ENCODE data around the gene GTF3C4. TPM values are rescaled to one million over a fixed set of nuclear protein-coding genes. Genes with fewer than 3 reads are reported as not detected.

Gene GTF3C4, protein sequence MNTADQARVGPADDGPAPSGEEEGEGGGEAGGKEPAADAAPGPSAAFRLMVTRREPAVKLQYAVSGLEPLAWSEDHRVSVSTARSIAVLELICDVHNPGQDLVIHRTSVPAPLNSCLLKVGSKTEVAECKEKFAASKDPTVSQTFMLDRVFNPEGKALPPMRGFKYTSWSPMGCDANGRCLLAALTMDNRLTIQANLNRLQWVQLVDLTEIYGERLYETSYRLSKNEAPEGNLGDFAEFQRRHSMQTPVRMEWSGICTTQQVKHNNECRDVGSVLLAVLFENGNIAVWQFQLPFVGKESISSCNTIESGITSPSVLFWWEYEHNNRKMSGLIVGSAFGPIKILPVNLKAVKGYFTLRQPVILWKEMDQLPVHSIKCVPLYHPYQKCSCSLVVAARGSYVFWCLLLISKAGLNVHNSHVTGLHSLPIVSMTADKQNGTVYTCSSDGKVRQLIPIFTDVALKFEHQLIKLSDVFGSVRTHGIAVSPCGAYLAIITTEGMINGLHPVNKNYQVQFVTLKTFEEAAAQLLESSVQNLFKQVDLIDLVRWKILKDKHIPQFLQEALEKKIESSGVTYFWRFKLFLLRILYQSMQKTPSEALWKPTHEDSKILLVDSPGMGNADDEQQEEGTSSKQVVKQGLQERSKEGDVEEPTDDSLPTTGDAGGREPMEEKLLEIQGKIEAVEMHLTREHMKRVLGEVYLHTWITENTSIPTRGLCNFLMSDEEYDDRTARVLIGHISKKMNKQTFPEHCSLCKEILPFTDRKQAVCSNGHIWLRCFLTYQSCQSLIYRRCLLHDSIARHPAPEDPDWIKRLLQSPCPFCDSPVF
- 7.8 and 16.3 TPM in 2 replicates for total RNA-seq

DNA sequence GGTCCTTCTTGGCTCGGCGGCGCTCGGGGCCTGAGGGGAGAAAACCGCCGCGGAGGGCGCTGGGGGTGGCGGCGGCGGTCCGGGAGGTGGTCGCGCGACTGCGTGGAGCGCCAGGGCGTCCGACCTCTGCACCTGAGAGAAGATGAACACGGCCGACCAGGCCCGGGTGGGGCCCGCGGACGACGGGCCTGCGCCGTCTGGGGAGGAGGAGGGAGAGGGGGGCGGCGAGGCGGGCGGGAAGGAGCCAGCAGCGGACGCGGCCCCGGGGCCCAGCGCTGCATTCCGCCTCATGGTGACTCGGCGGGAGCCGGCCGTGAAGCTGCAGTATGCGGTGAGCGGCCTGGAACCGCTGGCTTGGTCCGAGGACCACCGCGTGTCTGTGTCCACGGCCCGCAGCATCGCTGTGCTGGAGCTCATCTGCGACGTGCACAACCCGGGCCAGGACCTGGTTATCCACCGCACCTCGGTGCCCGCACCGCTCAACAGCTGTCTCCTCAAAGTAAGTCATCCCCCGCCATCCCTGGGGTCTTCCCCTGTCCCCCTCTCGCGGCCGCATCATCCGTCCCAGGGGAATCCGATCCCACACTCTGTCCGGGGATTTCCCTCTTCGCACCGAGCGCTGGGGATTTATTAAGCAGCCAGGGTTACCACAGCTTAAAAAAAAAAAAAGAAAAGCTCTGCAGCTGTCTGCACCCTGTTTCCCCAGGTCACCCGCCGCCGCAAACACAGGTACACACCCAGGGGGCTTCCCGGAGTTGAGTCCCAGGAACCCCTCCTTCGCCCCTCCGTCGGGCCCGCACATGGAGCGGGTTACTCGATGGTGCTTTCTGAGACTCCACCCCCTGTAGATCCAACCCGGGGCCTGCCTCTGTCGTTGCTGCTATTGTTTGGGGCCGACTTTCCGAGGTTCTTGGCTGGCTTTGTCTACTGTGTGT lies at the start of gene GTF3C4:
Gene GTF3C4 (plus strand): TSS at position 8 of the 935 bp plus-strand sequence. CDS start 135 bp downstream, at position 143.

DNA sequence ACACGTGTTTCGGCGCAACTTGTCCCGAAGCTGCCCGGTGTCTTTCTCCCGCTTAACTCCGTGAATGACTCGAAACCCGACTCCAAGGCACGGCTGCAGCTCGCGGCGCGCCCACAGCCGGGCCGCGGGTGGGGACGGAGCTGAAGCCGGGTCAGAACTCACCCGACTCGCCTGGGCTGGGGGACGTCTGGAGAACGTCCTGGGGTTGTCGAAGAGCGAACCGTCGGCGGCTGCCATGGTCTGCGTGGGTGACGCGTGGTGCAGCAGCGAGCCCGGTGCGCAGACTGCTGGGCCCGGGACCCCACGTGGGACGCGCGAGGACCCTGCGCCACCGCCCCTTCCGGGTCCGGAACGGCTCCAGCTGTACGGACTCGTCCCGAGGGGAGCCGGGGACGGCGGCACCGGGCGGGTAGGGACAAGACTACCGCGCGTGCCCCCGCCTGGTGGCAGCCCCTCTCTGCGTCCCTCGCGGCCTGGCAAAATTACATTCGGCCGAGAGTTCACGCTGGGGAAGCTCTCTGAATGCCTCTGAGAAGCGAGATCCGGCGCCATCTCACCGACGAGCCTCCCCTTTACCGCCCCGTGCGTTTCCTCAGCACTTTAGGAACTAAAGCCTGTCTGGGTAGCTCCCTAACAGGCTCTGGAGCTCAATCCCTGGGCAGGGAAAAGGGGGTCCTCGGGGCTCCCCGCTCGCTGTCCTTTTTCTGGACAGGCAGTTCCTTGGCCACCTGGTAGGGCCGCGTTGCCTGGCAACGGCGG lies 387 bp upstream of the GTF3C4 start, which contains the start of gene DDX31:
Gene DDX31 (minus strand): TSS at position 286 of the 759 bp plus-strand sequence. CDS start 49 bp downstream, at position 237.

Other genes starting within 250 kb of the GTF3C4 start
- gene BARHL1, start 87.9 kb upstream of the GTF3C4 start, total RNA-seq = not detected in 2 replicates
- 6.0 and 15.4 TPM in 2 replicates for gene DDX31, start 481 bp upstream of the GTF3C4 start, total RNA-seq
- gene AK8, start 207.8 kb downstream of the GTF3C4 start, total RNA-seq = 0.06 and 0.16 TPM in 2 replicates
- gene SPACA9, start 208.4 kb downstream of the GTF3C4 start, total RNA-seq = 1.3 and 1.5 TPM in 2 replicates

Measured in bladder microvascular endothelial cell (primary cell).